ENCODE measurements around the gene LIPM. TPM values are rescaled to one million over a fixed set of nuclear protein-coding genes. Genes with fewer than 3 reads are reported as not detected.

LIPM gene
- total RNA-seq, 4 donors from 2014 or later: 16.7 to 34.9 (median 29.4) TPM

GRCh38 chr10:88762906-88763305 is 39.6 kb upstream of the LIPM start:
- 62% methylated on average over 1 of the region's 1 CpG for WGBS
- TF ChIP-seq EP300 (IDR thresholded peaks at IDR 0.05) (no peak), CTCF (IDR thresholded peaks at IDR 0.05) (no peak), POLR2AphosphoS5 (IDR thresholded peaks at IDR 0.05) (no peak), POLR2A (IDR thresholded peaks at IDR 0.05) (no peak)
- H3K4me1 ChIP-seq: no peaks in the 10 kb centered on the region
- H3K27ac ChIP-seq: no peak overlapping the region
- no peaks in the 10 kb centered on the region for H3K27me3 ChIP-seq
- H3K36me3 ChIP-seq: no peaks in the 10 kb centered on the region
- DNase-seq (ENCODE audit: low spot score in 2 of 2): no peak
- H3K9me3 ChIP-seq: no peaks in the 10 kb centered on the region
- no peak overlapping the region for H3K4me3 ChIP-seq

- H3K27me3 ChIP-seq: no peaks in the 10 kb centered on the region
- no peaks in the 10 kb centered on the region for H3K36me3 ChIP-seq
- H3K27ac ChIP-seq: no peak overlapping the region
- no peak for TF ChIP-seq POLR2AphosphoS5 (IDR thresholded peaks at IDR 0.05)
- no peak for TF ChIP-seq EP300 (IDR thresholded peaks at IDR 0.05)
- TF ChIP-seq POLR2A (IDR thresholded peaks at IDR 0.05): no peak
- no peak for TF ChIP-seq CTCF (IDR thresholded peaks at IDR 0.05)
- H3K9me3 ChIP-seq: no peaks in the 10 kb centered on the region
- DNase-seq (ENCODE audit: low spot score in 2 of 2): no peak
- H3K4me1 ChIP-seq: peaks cover 2% of the 10 kb centered on the region
- no peak overlapping the region for H3K4me3 ChIP-seq
- WGBS: 33% methylated on average over 1 of the region's 1 CpG
Measured at GRCh38 chr10:88763441-88763840, 39.1 kb upstream of the LIPM start.

- no peak for TF ChIP-seq POLR2A (IDR thresholded peaks at IDR 0.05)
- no peak for TF ChIP-seq EP300 (IDR thresholded peaks at IDR 0.05)
- TF ChIP-seq POLR2AphosphoS5 (IDR thresholded peaks at IDR 0.05): no peak
- no peak for TF ChIP-seq CTCF (IDR thresholded peaks at IDR 0.05)
- Histone ChIP-seq H3K4me1 (peaks cover 7% of the 10 kb centered on the region), H3K27ac (no peak overlapping the region), H3K27me3 (no peaks in the 10 kb centered on the region), H3K9me3 (no peaks in the 10 kb centered on the region), H3K4me3 (no peak overlapping the region), H3K36me3 (no peaks in the 10 kb centered on the region)
- DNase-seq (ENCODE audit: low spot score in 2 of 2): no peak
- 88% methylated on average over 3 of the region's 3 CpGs for WGBS
Measured at GRCh38 chr10:88764110-88764509, 38.4 kb upstream of the LIPM start.

- no peak for DNase-seq (ENCODE audit: low spot score in 2 of 2)
- Histone ChIP-seq H3K27ac (no peak overlapping the region), H3K9me3 (no peaks in the 10 kb centered on the region), H3K27me3 (no peaks in the 10 kb centered on the region), H3K36me3 (no peaks in the 10 kb centered on the region), H3K4me3 (no peak overlapping the region), H3K4me1 (peaks cover 7% of the 10 kb centered on the region)
- WGBS: 81% methylated on average over 1 of the region's 1 CpG
- no peak for TF ChIP-seq POLR2A (IDR thresholded peaks at IDR 0.05)
- no peak for TF ChIP-seq CTCF (IDR thresholded peaks at IDR 0.05)
- TF ChIP-seq POLR2AphosphoS5 (IDR thresholded peaks at IDR 0.05): no peak
Measured at GRCh38 chr10:88765816-88766215, 36.7 kb upstream of the LIPM start.

GRCh38 chr10:88769384-88769783 is 33.1 kb upstream of the LIPM start:
- Histone ChIP-seq H3K4me3 (no peak overlapping the region), H3K27me3 (no peaks in the 10 kb centered on the region), H3K4me1 (peaks cover 7% of the 10 kb centered on the region), H3K27ac (no peak overlapping the region), H3K9me3 (no peaks in the 10 kb centered on the region), H3K36me3 (no peaks in the 10 kb centered on the region)
- no peak for DNase-seq (ENCODE audit: low spot score in 2 of 2)
- 70% methylated on average over 1 of the region's 1 CpG for WGBS
- TF ChIP-seq POLR2AphosphoS5 (IDR thresholded peaks at IDR 0.05) (no peak), POLR2A (IDR thresholded peaks at IDR 0.05) (no peak), CTCF (IDR thresholded peaks at IDR 0.05) (no peak), EP300 (IDR thresholded peaks at IDR 0.05) (no peak)

Measured in suprapubic skin (tissue), 4 donors.